ES-I3 (cell line): ENCODE data around the gene HBG1.
"Not testable (repeated sequence)": the region's sequence is repeated elsewhere in the genome, so short reads cannot be mapped to it uniquely, and the experiment has no call there.

Experiments used
- H3K36me3 ChIP-seq: 2 replicates; pipeline ENCODE4 v1.6.1; 2013; ENCODE audit warnings: mild to moderate bottlenecking, low read length, control low read depth, moderate library complexity; ENCODE audit not compliant: insufficient read depth
- H3K4me1 ChIP-seq: 2 replicates; pipeline ENCODE4 v1.6.1; 2013; ENCODE audit warnings: mild to moderate bottlenecking, control low read depth, low read length; ENCODE audit not compliant: insufficient read depth
- H3K9ac ChIP-seq: 2 replicates; pipeline ENCODE4 v1.6.1; 2013; ENCODE audit warnings: low read depth, mild to moderate bottlenecking, low read length, moderate library complexity
- H3K9me3 ChIP-seq: 2 replicates; pipeline ENCODE4 v1.6.1; 2013; ENCODE audit warnings: mild to moderate bottlenecking, low read length, moderate library complexity; ENCODE audit not compliant: control insufficient read depth, insufficient read depth

HBG1 gene

DNA sequence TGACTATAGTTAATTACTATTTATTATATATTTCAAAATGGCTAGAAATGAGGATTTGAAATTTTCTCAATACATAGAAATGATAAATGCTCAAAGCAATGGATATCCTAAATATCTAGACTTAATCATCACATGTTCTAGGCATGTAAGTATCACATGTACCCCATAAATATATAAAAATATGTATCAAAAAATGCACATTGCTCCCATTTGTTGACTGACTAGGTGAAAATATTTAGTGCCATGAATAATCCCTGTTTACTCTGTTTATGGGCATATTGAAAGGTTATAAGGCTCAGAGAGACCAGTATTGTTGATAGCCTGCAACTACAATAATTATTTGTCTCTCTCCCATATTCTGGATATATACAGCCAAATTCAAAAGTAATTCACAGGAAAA is 17.0 kb upstream of the HBG1 start:
- Histone ChIP-seq H3K4me1 (no peaks in the 10 kb centered on the region), H3K9ac (no peak overlapping the region), H3K9me3 (no peaks in the 10 kb centered on the region), H3K36me3 (no peaks in the 10 kb centered on the region)

DNA sequence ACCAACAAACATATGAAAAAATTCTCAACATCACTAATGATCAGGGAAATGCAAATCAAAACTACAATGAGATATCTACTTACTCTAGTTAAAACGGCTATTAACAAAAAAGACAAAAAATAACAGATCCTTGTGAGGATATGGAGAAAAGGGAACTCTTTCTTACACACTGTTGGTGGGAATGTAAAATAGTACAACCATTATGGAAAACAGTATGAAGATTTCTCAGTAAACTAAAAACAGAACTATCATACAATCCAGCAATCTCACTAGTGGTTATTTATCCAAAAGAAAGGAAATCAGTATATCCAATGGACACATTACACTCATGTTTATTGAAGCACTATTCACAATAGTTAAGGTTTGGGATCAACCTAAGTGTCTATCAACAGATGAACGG is 16.2 kb upstream of the HBG1 start:
- Histone ChIP-seq H3K9me3 (no peaks in the 10 kb centered on the region), H3K36me3 (no peaks in the 10 kb centered on the region), H3K9ac (no peak overlapping the region)

GRCh38 chr11:5258543-5259262 is 9.0 kb upstream of the HBG1 start:
- Histone ChIP-seq H3K9ac (no peak overlapping the region), H3K9me3 (no peaks in the 10 kb centered on the region), H3K36me3 (no peaks in the 10 kb centered on the region)

More for the DNA sequence above, 16.2 kb upstream of the HBG1 start:
- no peaks in the 10 kb centered on the region for H3K4me1 ChIP-seq

DNA sequence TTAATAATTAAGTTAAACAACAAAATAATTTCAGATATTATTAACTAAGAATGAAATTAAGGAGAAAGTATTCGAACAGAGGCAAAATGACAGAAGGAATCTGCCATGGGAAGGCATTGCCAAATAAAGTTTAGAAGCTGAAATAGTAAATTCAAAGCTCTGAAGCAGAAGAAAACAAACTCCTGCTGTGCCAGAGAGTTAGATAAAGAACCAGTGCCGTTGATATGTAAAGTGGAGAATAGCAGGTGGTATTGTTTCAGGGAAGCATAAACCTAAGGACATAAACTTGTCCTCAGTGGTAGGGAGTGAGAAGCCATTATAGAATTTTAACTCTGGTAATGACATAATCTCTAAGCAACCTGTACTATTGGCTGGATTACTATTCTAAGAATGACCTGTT is 7.6 kb upstream of the HBG1 start:
- Histone ChIP-seq H3K4me1 (no peaks in the 10 kb centered on the region; the same call in 1 of the 2 replicates), H3K9me3 (no peaks in the 10 kb centered on the region), H3K9ac (no peak overlapping the region), H3K36me3 (no peaks in the 10 kb centered on the region)

More at GRCh38 chr11:5258543-5259262, 9.0 kb upstream of the HBG1 start:
- no peaks in the 10 kb centered on the region; the same call in 1 of the 2 replicates for H3K4me1 ChIP-seq

DNA sequence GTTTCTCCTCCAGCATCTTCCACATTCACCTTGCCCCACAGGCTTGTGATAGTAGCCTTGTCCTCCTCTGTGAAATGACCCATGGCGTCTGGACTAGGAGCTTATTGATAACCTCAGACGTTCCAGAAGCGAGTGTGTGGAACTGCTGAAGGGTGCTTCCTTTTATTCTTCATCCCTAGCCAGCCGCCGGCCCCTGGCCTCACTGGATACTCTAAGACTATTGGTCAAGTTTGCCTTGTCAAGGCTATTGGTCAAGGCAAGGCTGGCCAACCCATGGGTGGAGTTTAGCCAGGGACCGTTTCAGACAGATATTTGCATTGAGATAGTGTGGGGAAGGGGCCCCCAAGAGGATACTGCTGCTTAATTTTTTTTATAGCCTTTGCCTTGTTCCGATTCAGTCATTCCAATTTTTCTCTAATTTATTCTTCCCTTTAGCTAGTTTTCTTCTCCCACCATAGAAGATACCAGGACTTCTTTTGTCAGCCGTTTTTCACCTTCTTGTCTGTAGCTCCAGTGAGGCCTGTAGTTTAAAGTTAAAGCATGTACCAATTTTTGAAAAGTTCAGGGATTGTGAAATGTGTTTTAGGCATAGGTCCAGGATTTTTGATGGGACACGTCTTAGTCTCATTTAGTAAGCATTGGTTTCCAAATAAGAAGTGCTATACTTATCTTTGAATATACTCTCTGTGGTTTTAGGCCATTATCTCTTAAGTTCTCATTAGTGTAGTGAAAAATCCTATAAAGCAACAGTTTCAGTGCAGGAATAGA is 5.2 kb upstream of the HBG1 start, which contains the start of gene HBG2:
Gene HBG2 (minus strand): TSS at position 136 of the 768 bp plus-strand sequence. CDS start 53 bp downstream, at position 83.
- H3K4me1 ChIP-seq, H3K9ac ChIP-seq, H3K36me3 ChIP-seq, H3K9me3 ChIP-seq: not testable (repeated sequence)

DNA sequence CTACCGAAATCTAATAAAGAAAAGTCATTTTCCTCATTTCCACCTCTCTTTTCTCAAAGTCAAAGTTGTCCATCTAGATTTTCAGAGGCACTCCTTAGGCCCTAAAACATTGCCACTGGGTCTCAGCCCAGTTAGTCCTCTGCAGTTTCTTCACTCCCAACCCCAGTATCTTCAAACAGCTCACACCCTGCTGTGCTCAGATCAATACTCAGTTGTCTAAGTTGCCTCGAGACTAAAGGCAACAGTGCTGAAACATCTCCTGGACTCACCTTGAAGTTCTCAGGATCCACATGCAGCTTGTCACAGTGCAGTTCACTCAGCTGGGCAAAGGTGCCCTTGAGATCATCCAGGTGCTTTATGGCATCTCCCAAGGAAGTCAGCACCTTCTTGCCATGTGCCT is 4.4 kb upstream of the HBG1 start:
- H3K36me3 ChIP-seq, H3K4me1 ChIP-seq, H3K9ac ChIP-seq, H3K9me3 ChIP-seq: not testable (repeated sequence)

DNA sequence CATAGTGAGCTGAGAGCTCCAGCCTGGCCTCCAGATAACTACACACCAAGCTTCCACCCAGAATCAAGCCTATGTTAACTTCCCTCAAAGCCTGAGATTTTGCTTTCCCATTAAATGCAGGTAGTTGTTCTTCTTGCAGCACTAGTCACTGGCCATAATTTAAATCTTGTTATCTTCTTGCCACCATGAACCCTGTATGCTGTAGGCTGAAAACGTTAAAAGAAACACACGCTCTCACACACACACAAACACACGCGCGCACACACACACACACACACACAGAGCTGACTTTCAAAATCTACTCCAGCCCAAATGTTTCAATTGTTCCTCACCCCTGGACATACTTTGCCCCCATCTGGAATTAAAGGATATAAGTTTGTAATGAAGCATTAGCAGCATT is 3.8 kb upstream of the HBG1 start:
- H3K9me3 ChIP-seq, H3K9ac ChIP-seq, H3K4me1 ChIP-seq, H3K36me3 ChIP-seq: not testable (repeated sequence)

DNA sequence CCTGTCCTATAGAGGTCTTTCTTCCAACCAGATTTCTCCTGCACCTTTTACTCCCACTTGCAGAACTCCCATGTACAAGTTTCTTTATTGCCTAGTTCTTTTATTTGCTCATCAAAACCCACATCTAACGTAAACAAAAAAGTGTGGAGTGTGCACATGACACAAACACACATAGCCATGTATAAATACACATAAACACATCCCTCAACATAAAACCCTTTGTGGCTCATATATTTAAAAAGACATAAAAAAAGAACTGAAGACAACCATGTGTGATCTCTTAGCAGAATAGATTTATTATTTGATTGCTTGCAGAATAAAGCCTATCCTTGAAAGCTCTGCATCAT is 3.2 kb upstream of the HBG1 start:
- Histone ChIP-seq H3K36me3 (no peaks in the 10 kb centered on the region), H3K4me1 (no peaks in the 10 kb centered on the region), H3K9me3 (no peaks in the 10 kb centered on the region), H3K9ac (no peak overlapping the region)

DNA sequence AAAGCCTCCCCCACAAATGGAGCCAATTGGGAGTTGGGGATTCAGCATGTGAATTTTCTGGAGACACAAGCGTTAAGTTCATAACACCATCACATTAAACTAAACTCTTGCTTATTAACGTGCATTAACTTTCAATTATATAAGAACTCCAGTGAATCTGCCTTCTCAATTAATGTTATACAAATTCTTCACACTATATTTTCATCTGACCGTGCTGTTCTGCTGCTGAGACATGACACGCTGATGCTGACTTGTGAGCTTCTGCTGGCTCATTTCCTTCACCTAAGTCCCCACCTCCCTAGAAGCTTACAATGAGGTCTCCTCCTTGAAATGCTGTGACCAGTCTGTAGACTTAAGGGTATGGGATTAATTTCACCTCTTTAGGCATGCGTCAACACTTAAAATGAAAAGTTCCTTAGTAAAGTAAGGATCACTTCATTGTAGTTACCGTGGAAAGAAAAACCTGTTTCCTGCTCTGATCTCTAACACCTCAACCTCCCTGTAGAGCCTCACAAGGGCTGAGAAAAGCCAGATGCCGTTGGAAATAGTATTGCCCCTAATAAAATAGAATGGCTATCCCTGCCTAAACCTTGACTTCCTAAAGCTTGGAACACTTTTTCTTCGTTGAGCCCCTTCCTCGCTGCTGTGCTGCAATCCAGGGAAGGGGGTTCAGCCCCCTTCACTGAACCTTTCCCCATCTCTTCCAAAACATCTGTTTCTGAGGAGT is 2.7 kb upstream of the HBG1 start:
- Histone ChIP-seq H3K36me3 (no peaks in the 10 kb centered on the region), H3K9me3 (no peaks in the 10 kb centered on the region), H3K4me1 (no peaks in the 10 kb centered on the region), H3K9ac (no peak overlapping the region)

DNA sequence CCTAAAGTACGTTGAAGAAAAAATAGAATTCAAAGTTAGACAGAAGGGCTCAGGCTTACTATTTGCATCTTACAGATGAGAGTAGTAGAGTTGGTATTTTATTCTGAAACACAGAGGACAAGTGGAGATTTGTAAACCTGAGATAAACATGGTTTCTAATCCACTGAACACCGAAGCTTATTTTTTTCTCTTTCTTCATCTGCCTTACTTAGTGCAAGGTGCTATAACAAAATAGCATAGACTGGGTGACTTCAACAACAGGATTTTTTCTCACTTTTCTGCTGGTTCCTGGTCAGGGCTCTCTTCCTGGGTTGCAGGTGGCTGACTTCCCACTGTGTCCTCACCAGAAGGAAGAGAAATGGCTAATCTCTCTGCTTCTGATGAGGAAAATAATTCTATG is 2.1 kb upstream of the HBG1 start:
- H3K36me3 ChIP-seq: no peaks in the 10 kb centered on the region
- H3K9me3 ChIP-seq: no peaks in the 10 kb centered on the region
- H3K4me1 ChIP-seq: no peaks in the 10 kb centered on the region
- H3K9ac ChIP-seq: no peak overlapping the region

DNA sequence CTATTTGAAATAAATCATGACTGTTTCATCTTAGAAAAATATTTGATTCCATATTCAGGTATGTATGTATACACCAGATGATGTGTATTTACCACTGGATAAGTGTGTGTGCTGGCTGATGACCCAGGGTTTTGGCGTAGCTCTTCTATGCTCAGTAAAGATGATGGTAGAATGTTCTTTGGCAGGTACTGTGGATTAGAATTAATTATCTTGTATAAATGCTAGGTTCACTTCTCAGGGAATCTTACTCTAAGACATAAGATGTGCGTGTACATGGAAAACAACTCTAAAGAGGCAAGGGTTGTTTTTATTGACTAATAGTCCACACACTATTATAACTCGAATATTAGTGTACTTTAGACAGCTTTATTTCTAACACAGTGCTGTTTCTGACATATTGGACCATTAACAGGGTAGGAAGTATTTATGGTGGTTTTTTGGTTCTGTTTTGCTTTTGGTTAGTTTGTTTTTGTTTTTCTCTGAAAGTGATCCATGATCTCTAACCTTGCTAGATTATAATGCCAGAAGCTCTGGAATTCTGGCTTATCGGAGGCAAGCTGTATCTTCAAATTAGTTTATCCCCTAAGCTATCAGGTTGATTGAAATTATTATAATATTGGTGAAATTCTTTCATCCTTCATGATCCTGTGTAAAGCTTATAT is 1.0 kb upstream of the HBG1 start:
- Histone ChIP-seq H3K9ac (no peak overlapping the region), H3K36me3 (no peaks in the 10 kb centered on the region), H3K9me3 (no peaks in the 10 kb centered on the region), H3K4me1 (no peaks in the 10 kb centered on the region)

- H3K9me3 ChIP-seq, H3K4me1 ChIP-seq, H3K9ac ChIP-seq, H3K36me3 ChIP-seq: not testable (repeated sequence)
These were observed 1.2 kb downstream of the HBG1 start for GRCh38 chr11:5248498-5248897.

DNA sequence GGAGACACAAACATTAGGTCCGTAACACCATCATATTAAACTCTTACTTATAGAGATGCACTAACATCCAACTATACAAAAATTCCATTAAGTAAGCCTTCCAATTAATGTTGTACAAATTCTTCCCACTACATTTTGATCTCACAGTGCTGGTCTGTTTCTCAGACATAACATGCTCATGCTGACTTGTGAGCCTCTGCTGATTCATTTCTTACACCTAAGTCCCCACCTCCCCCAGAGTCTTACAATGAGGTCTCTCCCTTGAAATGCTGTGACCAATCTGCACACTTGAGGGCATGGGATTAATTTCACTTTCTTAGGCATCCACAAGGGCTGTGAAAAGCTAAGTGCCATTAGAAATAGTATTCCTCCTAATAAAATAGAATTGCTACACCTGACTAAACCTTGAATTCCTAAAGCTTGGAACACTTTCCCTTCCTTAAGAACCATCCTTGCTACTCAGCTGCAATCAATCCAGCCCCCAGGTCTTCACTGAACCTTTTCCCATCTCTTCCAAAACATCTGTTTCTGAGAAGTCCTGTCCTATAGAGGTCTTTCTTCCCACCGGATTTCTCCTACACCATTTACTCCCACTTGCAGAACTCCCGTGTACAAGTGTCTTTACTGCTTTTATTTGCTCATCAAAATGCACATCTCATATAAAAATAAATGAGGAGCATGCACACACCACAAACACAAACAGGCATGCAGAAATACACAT is 2.0 kb downstream of the HBG1 start:
- H3K9me3 ChIP-seq: no peaks in the 10 kb centered on the region
- H3K9ac ChIP-seq: no peak overlapping the region
- H3K4me1 ChIP-seq: no peaks in the 10 kb centered on the region
- no peaks in the 10 kb centered on the region for H3K36me3 ChIP-seq
